CD4-positive, alpha-beta T cell (primary cell): ENCODE data around the gene SYAP1. TPM values are rescaled to one million over a fixed set of nuclear protein-coding genes. Genes with fewer than 3 reads are reported as not detected.

ENCODE experiments used
- ATAC-seq: fragments of 200-7000 bp; cut with Tn5 transposase; one replicate; pipeline ENCODE4 v1.10.0; 2022; ENCODE audit warnings: mild to moderate bottlenecking; ENCODE audit not compliant: poor library complexity
- CTCF ChIA-PET: fragments of 350-600 bp; sonication (Branson Sonifier 250); formaldehyde crosslinking; loops from one replicate; lab custom pipeline; 2021; ENCODE audit warnings: antibody characterized with exemption, inconsistent platforms; lab: Charles Lee
- POLR2A ChIA-PET: fragments of 350-600 bp; sonication (Branson Sonifier 250); formaldehyde crosslinking; loops from one replicate; lab custom pipeline; 2021; ENCODE audit warnings: antibody characterized with exemption, inconsistent platforms; lab: Charles Lee
- DNase-seq, 14 experiments: peaks; one replicate each; pipeline ENCODE4 v3.0.0-alpha.2; 2013 to 2020; ENCODE audit warnings: mixed read lengths in 2 of 14
- H3K27ac ChIP-seq, 2 donors: one replicate each; pipeline versions ENCODE4 v1.5.1 to v1.7.0; 2013; ENCODE audit warnings: low read length in 2 of 2, low read depth in 1 of 2, mild to moderate bottlenecking in 1 of 2
- H3K27me3 ChIP-seq, 2 experiments: 1 replicate in 1 of 2; 2 replicates in 1 of 2; pipeline versions ENCODE4 v1.6.1 to v1.7.0; 2013; ENCODE audit warnings: low read length in 2 of 2, control low read depth in 1 of 2, mild to moderate bottlenecking in 1 of 2, moderate library complexity in 1 of 2; ENCODE audit not compliant: insufficient read depth in 2 of 2, control insufficient read depth in 1 of 2
- H3K36me3 ChIP-seq: one replicate; pipeline ENCODE4 v1.6.1; 2013; ENCODE audit warnings: low read length, control low read depth; ENCODE audit not compliant: insufficient read depth
- H3K4me1 ChIP-seq: one replicate; pipeline ENCODE4 v1.6.1; 2013; ENCODE audit warnings: low read length, control low read depth; ENCODE audit not compliant: insufficient read depth
- H3K4me3 ChIP-seq: one replicate; pipeline ENCODE4 v1.5.1; 2013; ENCODE audit warnings: mild to moderate bottlenecking, low read length, moderate library complexity
- H3K9me3 ChIP-seq, 2 experiments: 1 replicate in 1 of 2; 2 replicates in 1 of 2; pipeline versions ENCODE4 v1.6.1 to v1.7.0; 2013; ENCODE audit warnings: low read length in 2 of 2, mild to moderate bottlenecking in 2 of 2, control low read depth in 1 of 2, moderate library complexity in 1 of 2; ENCODE audit not compliant: control insufficient read depth in 1 of 2, insufficient read depth in 1 of 2
- H3K27ac Mint-ChIP-seq: one replicate; pipeline ENCODE4 v1.8.0; 2020; ENCODE audit warnings: mixed read lengths
- H3K27me3 Mint-ChIP-seq: one replicate; pipeline ENCODE4 v1.8.0; 2021; ENCODE audit warnings: mixed read lengths
- H3K36me3 Mint-ChIP-seq: one replicate; pipeline ENCODE4 v1.8.0; 2021; ENCODE audit warnings: low read depth, mixed read lengths
- H3K4me1 Mint-ChIP-seq: one replicate; pipeline ENCODE4 v1.8.0; 2021; ENCODE audit warnings: low read depth, mixed read lengths
- H3K4me3 Mint-ChIP-seq: one replicate; pipeline ENCODE4 v1.8.0; 2020; ENCODE audit warnings: mild to moderate bottlenecking, mixed read lengths
- H3K9me3 Mint-ChIP-seq: one replicate; pipeline ENCODE4 v1.8.0; 2020; ENCODE audit warnings: mixed read lengths
- intact Hi-C, 2 experiments: fragments of 100-400 bp; cut with DNase I in 1 of 2; cut with micrococcal nuclease in 1 of 2; formaldehyde crosslinking; loops; one replicate each; pipeline versions ENCODE4 v1.15.1 to v1.9.0; 2023 to 2025; cut with DNase I, micrococcal nuclease
- total RNA-seq, 174 experiments: library from RNA in 2 of 174; stranded (reverse) in 2 of 174; gene quantifications; one replicate each; pipeline ENCODE4 v1.2.3 and lab custom pipeline; 2021 to 2026
- TF ChIP-seq, protein P1 (sequence below): fragments of 200-600 bp; IDR thresholded peaks from one replicate; pipeline ENCODE4 v1.8.0; 2022; ENCODE audit warnings: antibody characterized with exemption, mild to moderate bottlenecking

The SYAP1 gene
- total RNA-seq, 2 experiments from 2014 or later = 60.2 to 65.2 TPM

DNA sequence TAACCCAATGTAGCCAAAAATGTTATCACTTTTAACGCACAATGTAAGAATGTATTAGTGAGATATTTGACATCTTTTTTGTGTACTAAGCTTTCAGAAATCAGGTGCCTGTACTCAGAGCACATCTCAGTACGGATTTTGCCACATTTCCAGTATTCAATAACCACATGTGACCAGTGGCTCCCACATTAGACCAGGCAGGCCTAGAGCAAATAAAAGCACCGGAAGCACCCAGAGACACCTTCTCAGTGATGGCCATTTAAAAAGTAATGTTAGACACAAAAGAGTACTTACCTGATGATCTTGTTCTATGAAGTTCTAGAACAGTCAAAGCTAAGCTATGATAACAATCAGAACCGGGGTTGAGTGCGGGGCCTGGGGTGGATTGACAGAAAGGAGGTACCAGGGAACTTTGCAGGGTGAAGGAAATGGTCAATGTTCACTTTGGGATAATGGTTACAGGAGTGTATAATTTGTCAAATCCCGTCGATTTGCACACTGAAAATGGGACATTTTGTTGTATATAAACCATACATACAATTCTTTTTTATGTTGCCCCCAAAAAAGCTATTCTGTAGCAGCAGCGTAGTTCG, 8.1 kb upstream of the SYAP1 start:
- H3K4me3 Mint-ChIP-seq = peak overlapping the region; percentile 92
- CTCF ChIA-PET = interaction anchor here (1.4 kb wide), 1 partner anchor 30 kb away, joined by 3 read pairs; no protein-coding TSS in a partner anchor
- no peaks in the 10 kb centered on the region for H3K27me3 Mint-ChIP-seq
- ATAC-seq (no peak), DNase-seq (no peak)
- H3K4me3 ChIP-seq = peak overlapping the region; percentile 70
- POLR2A ChIA-PET = interaction anchor here (0.6 kb wide), 1 partner anchor 940 kb away, joined by 3 read pairs; no protein-coding TSS in a partner anchor
- TF ChIP-seq, protein P1, sequence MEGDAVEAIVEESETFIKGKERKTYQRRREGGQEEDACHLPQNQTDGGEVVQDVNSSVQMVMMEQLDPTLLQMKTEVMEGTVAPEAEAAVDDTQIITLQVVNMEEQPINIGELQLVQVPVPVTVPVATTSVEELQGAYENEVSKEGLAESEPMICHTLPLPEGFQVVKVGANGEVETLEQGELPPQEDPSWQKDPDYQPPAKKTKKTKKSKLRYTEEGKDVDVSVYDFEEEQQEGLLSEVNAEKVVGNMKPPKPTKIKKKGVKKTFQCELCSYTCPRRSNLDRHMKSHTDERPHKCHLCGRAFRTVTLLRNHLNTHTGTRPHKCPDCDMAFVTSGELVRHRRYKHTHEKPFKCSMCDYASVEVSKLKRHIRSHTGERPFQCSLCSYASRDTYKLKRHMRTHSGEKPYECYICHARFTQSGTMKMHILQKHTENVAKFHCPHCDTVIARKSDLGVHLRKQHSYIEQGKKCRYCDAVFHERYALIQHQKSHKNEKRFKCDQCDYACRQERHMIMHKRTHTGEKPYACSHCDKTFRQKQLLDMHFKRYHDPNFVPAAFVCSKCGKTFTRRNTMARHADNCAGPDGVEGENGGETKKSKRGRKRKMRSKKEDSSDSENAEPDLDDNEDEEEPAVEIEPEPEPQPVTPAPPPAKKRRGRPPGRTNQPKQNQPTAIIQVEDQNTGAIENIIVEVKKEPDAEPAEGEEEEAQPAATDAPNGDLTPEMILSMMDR = no peak
- no peak overlapping the region for H3K27ac ChIP-seq
- peak overlapping the region; percentile 91 for H3K27ac Mint-ChIP-seq
- no peaks in the 10 kb centered on the region for H3K9me3 ChIP-seq
- intact Hi-C loops = loop anchor here in 1 of 2 experiments (10.0 kb wide), 2 partner anchors 857 to 1037 kb away; partner anchors contain the start of gene AP1S2
- H3K4me1 ChIP-seq = peaks cover 13% of the 10 kb centered on the region
- H3K36me3 Mint-ChIP-seq = peaks cover 7% of the 10 kb centered on the region
- H3K36me3 ChIP-seq = no peaks in the 10 kb centered on the region
- H3K4me1 Mint-ChIP-seq = peaks cover 8% of the 10 kb centered on the region
- H3K27me3 ChIP-seq = no peaks in the 10 kb centered on the region
- H3K9me3 Mint-ChIP-seq = no peaks in the 10 kb centered on the region

DNA sequence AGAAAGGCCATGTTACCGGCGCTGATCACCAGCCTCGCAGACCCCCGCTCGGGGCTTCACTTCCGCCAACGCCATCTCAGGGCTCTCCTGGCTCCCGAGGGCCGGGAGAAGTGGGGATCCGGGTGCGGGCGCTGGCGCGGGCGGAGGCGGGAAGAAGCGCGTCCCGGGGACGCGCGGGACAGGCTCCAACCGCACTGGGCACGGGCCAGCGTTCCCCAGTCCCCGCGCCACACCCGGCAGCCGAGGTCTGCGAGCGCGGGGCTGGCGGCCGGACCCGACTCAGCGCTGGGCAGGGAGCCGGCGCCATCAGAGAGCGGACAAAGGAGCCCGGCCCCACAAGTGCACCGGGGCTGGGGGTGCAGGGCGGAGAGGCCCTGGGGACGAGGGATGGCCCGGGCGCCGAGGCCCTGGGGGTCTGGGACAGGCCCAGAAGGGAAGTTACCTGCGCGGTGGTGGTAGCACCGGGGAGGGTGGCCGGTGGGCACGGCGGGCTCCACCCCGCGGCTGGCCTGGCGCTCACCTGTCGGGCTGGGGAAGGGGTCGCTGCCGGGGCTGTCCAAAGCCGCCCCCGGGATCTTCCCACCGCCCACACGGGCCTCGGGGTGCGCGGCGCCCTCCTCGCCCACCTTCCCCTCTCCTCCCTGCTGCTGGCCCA, 7.4 kb upstream of the SYAP1 start:
- Histone ChIP-seq H3K4me3 (peak overlapping the region; percentile 70), H3K27me3 (no peaks in the 10 kb centered on the region), H3K4me1 (peaks cover 13% of the 10 kb centered on the region), H3K27ac (no peak overlapping the region), H3K36me3 (no peaks in the 10 kb centered on the region), H3K9me3 (no peaks in the 10 kb centered on the region)
- Mint-ChIP-seq H3K9me3 (no peaks in the 10 kb centered on the region), H3K27ac (peak overlapping the region; percentile 91), H3K4me3 (peak overlapping the region; percentile 92), H3K36me3 (peaks cover 7% of the 10 kb centered on the region), H3K4me1 (peaks cover 8% of the 10 kb centered on the region), H3K27me3 (no peaks in the 10 kb centered on the region)
- DNase-seq = peak in 4 of 14 experiments; percentile 1 to 26 (median 11)
- intact Hi-C loops = loop anchor here in 1 of 2 experiments (10.0 kb wide), 2 partner anchors 857 to 1037 kb away; partner anchors contain the start of gene AP1S2
- TF ChIP-seq, protein P1 = no peak
- ChIA-PET POLR2A (interaction anchor here (0.6 to 1.1 kb wide), 2 partner anchors 11 to 941 kb away, joined by 3 read pairs; no protein-coding TSS in a partner anchor), CTCF (interaction anchor here (0.9 to 1.4 kb wide), 2 partner anchors 17 to 30 kb away, joined by 3 to 4 read pairs; no protein-coding TSS in a partner anchor)
- ATAC-seq = peak; percentile 40

DNA sequence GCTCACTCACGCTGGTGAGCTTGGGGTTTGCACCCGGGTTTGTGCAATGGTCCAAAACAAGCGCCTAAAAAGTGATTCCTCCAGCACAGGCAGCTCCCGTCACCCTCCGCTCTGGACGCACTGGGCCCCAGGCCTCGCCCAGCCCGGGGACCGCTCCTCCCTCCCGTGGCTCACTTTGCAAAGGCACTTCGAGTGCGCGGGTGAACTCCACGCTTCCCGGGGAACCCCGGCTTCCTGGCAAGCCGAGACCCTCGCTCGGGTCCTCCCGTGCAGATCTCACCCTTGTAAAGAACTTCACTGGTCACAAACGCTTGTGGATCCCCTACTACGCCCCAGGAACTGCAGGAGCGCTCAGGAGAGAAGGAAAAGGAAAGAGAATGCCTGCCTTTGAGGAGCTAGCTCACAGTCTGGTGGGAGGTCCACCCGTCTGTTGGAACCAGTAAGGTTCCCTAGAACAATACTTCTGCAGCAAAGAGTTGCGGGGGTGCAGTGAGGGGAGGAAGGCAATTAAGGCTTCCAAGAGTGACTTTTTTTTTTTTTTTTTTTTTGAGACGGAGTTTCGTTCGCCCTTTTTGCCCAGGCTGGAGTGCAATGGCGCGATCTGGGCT, 6.8 kb upstream of the SYAP1 start, which contains the start of gene CTPS2:
Gene CTPS2, minus strand, starts transcription at position 122 of the 608 bp plus-strand sequence. CDS start 9,767 bp downstream, outside the sequence.
- Mint-ChIP-seq H3K9me3 (no peaks in the 10 kb centered on the region), H3K36me3 (peaks cover 7% of the 10 kb centered on the region), H3K27ac (peak within 1 kb of the TSS; percentile 91), H3K4me3 (peak within 1 kb of the TSS; percentile 92), H3K27me3 (no peaks in the 10 kb centered on the region), H3K4me1 (peaks cover 8% of the 10 kb centered on the region)
- ATAC-seq = peak; percentile 90
- intact Hi-C loops = loop anchor here in 1 of 2 experiments (10.0 kb wide), 2 partner anchors 858 to 1038 kb away; partner anchors contain the start of gene AP1S2
- Histone ChIP-seq H3K9me3 (no peaks in the 10 kb centered on the region), H3K4me1 (peaks cover 13% of the 10 kb centered on the region), H3K36me3 (no peaks in the 10 kb centered on the region), H3K27ac (no peak within 1 kb of the TSS), H3K27me3 (no peaks in the 10 kb centered on the region), H3K4me3 (peak within 1 kb of the TSS; percentile 70)
- CTCF ChIA-PET = interaction anchor here (0.9 kb wide), 1 partner anchor 17 kb away, joined by 4 read pairs; no protein-coding TSS in a partner anchor
- peak; percentile 11 to 66 (median 36) for DNase-seq
- POLR2A ChIA-PET = interaction anchor here (1.1 kb wide), 1 partner anchor 11 kb away, joined by 3 read pairs; no protein-coding TSS in a partner anchor
- TF ChIP-seq, protein P1 = no peak
